PFSK-1 (cell line): ENCODE results near the gene AP1G1.

Experiments used
- FOXP2 ChIP-seq: optimal IDR thresholded peaks from 2 replicates; pipeline ENCODE3; 2011; ENCODE audit warnings: borderline replicate concordance, control low read depth, inconsistent platforms; ENCODE audit not compliant: insufficient read depth; ENCODE audit errors: extremely low read length, extremely low read depth
- POLR2AphosphoS5 ChIP-seq: IDR thresholded peaks from 2 replicates; pipeline ENCODE4 v1.6.1; 2012; ENCODE audit warnings: low read depth, mild to moderate bottlenecking, control low read depth, low read length, moderate library complexity
- SIN3A ChIP-seq: IDR thresholded peaks from 2 replicates; pipeline ENCODE4 v1.6.1; 2012; ENCODE audit warnings: mild to moderate bottlenecking, low read length, moderate library complexity, borderline replicate concordance; ENCODE audit not compliant: insufficient read depth
- TAF1 ChIP-seq: IDR thresholded peaks from 2 replicates; pipeline ENCODE4 v1.6.1; 2012; ENCODE audit warnings: low read length, control low read depth, borderline replicate concordance; ENCODE audit not compliant: insufficient read depth
- TF ChIP-seq, protein P1 (sequence below), 2 experiments: IDR thresholded peaks; 2 replicates each; pipeline versions ENCODE4 v1.6.1 to v1.8.0; 2011 to 2012; ENCODE audit warnings: low read depth in 2 of 2, low read length in 2 of 2, control low read depth in 1 of 2, inconsistent platforms in 1 of 2, mild to moderate bottlenecking in 1 of 2, moderate library complexity in 1 of 2; ENCODE audit not compliant: insufficient read depth in 1 of 2

DNA sequence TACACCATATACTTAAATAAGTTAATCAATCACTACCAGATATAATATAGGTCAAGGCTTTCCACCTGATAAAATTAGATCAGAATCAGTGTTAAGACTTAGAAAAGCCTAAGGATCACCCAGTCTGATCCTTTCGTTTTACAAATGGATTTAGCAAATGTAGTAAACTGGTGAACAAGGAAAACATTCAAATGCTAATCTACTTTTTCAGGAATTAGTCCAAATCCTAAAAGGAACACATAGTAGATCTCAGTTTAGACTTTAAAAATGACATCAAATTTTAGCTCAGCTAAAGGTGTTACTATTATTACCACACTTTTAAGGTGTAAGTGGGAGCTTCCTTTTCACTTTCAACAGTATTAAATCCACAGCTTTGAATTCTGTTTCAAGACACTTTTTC lies 96.1 kb downstream of the AP1G1 start:
- TF ChIP-seq SIN3A: no peak
- TF ChIP-seq POLR2AphosphoS5: no peak
- TF ChIP-seq TAF1: no peak
- TF ChIP-seq, protein P1, sequence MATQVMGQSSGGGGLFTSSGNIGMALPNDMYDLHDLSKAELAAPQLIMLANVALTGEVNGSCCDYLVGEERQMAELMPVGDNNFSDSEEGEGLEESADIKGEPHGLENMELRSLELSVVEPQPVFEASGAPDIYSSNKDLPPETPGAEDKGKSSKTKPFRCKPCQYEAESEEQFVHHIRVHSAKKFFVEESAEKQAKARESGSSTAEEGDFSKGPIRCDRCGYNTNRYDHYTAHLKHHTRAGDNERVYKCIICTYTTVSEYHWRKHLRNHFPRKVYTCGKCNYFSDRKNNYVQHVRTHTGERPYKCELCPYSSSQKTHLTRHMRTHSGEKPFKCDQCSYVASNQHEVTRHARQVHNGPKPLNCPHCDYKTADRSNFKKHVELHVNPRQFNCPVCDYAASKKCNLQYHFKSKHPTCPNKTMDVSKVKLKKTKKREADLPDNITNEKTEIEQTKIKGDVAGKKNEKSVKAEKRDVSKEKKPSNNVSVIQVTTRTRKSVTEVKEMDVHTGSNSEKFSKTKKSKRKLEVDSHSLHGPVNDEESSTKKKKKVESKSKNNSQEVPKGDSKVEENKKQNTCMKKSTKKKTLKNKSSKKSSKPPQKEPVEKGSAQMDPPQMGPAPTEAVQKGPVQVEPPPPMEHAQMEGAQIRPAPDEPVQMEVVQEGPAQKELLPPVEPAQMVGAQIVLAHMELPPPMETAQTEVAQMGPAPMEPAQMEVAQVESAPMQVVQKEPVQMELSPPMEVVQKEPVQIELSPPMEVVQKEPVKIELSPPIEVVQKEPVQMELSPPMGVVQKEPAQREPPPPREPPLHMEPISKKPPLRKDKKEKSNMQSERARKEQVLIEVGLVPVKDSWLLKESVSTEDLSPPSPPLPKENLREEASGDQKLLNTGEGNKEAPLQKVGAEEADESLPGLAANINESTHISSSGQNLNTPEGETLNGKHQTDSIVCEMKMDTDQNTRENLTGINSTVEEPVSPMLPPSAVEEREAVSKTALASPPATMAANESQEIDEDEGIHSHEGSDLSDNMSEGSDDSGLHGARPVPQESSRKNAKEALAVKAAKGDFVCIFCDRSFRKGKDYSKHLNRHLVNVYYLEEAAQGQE (IDR thresholded peaks at IDR 0.05; ENCODE audit: insufficient read depth in 1 of 2, low read depth in 2 of 2, low read length in 2 of 2): no peak
- TF ChIP-seq FOXP2: no peak
